HepG2 (cell line): ENCODE measurements around the gene MSI2. TPM values are rescaled to one million over a fixed set of nuclear protein-coding genes. Genes with fewer than 3 reads are reported as not detected.
A peak's percentile ranks its signal among the peaks of the same experiment; 100 is the strongest.

Experiments used
- CEBPG ChIP-seq: IDR thresholded peaks from 2 replicates; pipeline ENCODE4 v1.6.1; 2016
- DMAP1 ChIP-seq: IDR thresholded peaks from 2 replicates; pipeline ENCODE4 v1.6.1; 2016
- ETV5 ChIP-seq: IDR thresholded peaks from 2 replicates; pipeline ENCODE4 v1.6.1; 2018; ENCODE audit warnings: missing biosample characterization, missing genetic modification reagents, inconsistent platforms, borderline replicate concordance
- HBP1 ChIP-seq: IDR thresholded peaks from 2 replicates; pipeline ENCODE4 v1.6.1; 2016; ENCODE audit warnings: low read depth, control low read depth
- HDAC2 ChIP-seq: sonication (generic); formaldehyde crosslinking; IDR thresholded peaks from 2 replicates; pipeline ENCODE4 v1.4.0; 2020; ENCODE audit warnings: missing genetic modification reagents
- HOXA7 ChIP-seq: sonication (generic); formaldehyde crosslinking; IDR thresholded peaks from 2 replicates; pipeline ENCODE4 v1.8.1; 2022; ENCODE audit warnings: mild to moderate bottlenecking, missing genetic modification reagents, moderate library complexity
- MED13 ChIP-seq: sonication (generic); formaldehyde crosslinking; IDR thresholded peaks from 2 replicates; pipeline ENCODE4 v1.5.0; 2020; ENCODE audit warnings: missing genetic modification reagents
- MEIS2 ChIP-seq: sonication (generic); formaldehyde crosslinking; IDR thresholded peaks from 2 replicates; pipeline ENCODE4 v1.9.0; 2021; ENCODE audit warnings: mild to moderate bottlenecking, missing genetic modification reagents
- MIER3 ChIP-seq: IDR thresholded peaks from 2 replicates; pipeline ENCODE4 v1.6.1; 2016; ENCODE audit warnings: missing compliant biosample characterization, borderline replicate concordance
- MXD1 ChIP-seq: sonication (generic); formaldehyde crosslinking; IDR thresholded peaks from 2 replicates; pipeline ENCODE4 v1.4.0; 2020; ENCODE audit warnings: mild to moderate bottlenecking, missing genetic modification reagents
- NCOA1 ChIP-seq: sonication (generic); formaldehyde crosslinking; IDR thresholded peaks from 2 replicates; pipeline ENCODE4 v1.9.0; 2021; ENCODE audit warnings: missing genetic modification reagents
- PRDM15 ChIP-seq: sonication (generic); formaldehyde crosslinking; IDR thresholded peaks from 2 replicates; pipeline ENCODE4 v1.4.0; 2020; ENCODE audit warnings: missing genetic modification reagents
- RFXANK ChIP-seq: IDR thresholded peaks from 2 replicates; pipeline ENCODE4 v1.6.1; 2016
- SALL1 ChIP-seq: sonication (generic); formaldehyde crosslinking; IDR thresholded peaks from 2 replicates; pipeline ENCODE4 v1.8.0; 2022; ENCODE audit warnings: mild to moderate bottlenecking, missing genetic modification reagents
- THAP7 ChIP-seq: sonication (generic); formaldehyde crosslinking; IDR thresholded peaks from 2 replicates; pipeline ENCODE4 v1.8.1; 2023; ENCODE audit warnings: mild to moderate bottlenecking, missing genetic modification reagents
- ZKSCAN8 ChIP-seq: IDR thresholded peaks from 2 replicates; pipeline ENCODE4 v1.6.1; 2016; ENCODE audit warnings: borderline replicate concordance, missing genetic modification reagents, missing compliant biosample characterization
- ZNF264 ChIP-seq: sonication (generic); formaldehyde crosslinking; IDR thresholded peaks from 2 replicates; pipeline ENCODE4 v1.4.0; 2020; ENCODE audit warnings: missing genetic modification reagents
- ZNF30 ChIP-seq: sonication (generic); formaldehyde crosslinking; IDR thresholded peaks from 2 replicates; pipeline ENCODE4 v1.5.0; 2020; ENCODE audit warnings: mild to moderate bottlenecking, missing genetic modification reagents
- ZNF543 ChIP-seq: sonication (generic); formaldehyde crosslinking; IDR thresholded peaks from 2 replicates; pipeline ENCODE4 v1.4.0; 2020; ENCODE audit warnings: mild to moderate bottlenecking, missing genetic modification reagents
- ZNF644 ChIP-seq: IDR thresholded peaks from 2 replicates; pipeline ENCODE4 v1.6.1; 2016; ENCODE audit warnings: low read depth
- ZNF713 ChIP-seq: sonication (generic); formaldehyde crosslinking; IDR thresholded peaks from 2 replicates; pipeline ENCODE4 v1.4.0; 2020; ENCODE audit warnings: mild to moderate bottlenecking, missing genetic modification reagents
- ZNF737 ChIP-seq: sonication (generic); formaldehyde crosslinking; IDR thresholded peaks from 2 replicates; pipeline ENCODE4 v1.5.0; 2020; ENCODE audit warnings: missing genetic modification reagents, mild to moderate bottlenecking, borderline replicate concordance
- ZNF761 ChIP-seq: sonication (generic); formaldehyde crosslinking; conservative IDR thresholded peaks from 2 replicates; pipeline ENCODE4 v1.4.0; 2020; ENCODE audit warnings: mild to moderate bottlenecking, missing genetic modification reagents
- ZNF788 ChIP-seq: sonication (generic); formaldehyde crosslinking; IDR thresholded peaks from 2 replicates; pipeline ENCODE4 v1.5.0; 2020; ENCODE audit warnings: mild to moderate bottlenecking, missing genetic modification reagents, borderline replicate concordance
- polyA plus RNA-seq, 8 experiments: library from polyadenylated mRNA; depleted of rRNA in 3 of 8; stranded (reverse) in 7 of 8; unstranded in 1 of 8; fragments of >200 nt; fragmentation: Illumina TruSeq in 4 of 8; extraction: Trizol in 4 of 8; gene quantifications; 2 replicates each; pipeline versions ENCODE4 v1.2.1 to v1.2.3, GENCODE V29; 2011 to 2016; ENCODE audit warnings: low read depth in 4 of 8, missing spikeins in 1 of 8, mixed read lengths in 1 of 8; ENCODE audit not compliant: insufficient read depth in 1 of 8
- total RNA-seq, 5 experiments: library from RNA; depleted of rRNA; stranded (reverse); fragments of >200 nt; fragmentation: Illumina TruSeq; extraction: Trizol; gene quantifications; 2 replicates each; pipeline ENCODE4 v1.2.3, GENCODE V29; 2016; ENCODE audit warnings: low read depth in 1 of 5

Gene MSI2
- total and polyA plus RNA-seq, 2 of the 13 experiments (the other 11 are each of a cell fraction or from before 2014, with no cell fraction given), result 77.5 to 78.4 TPM

GRCh38 chr17:57609125-57609877 is 353.0 kb downstream of the MSI2 start (continued):
- TF ChIP-seq ZNF761 (CRISPR knock-in tag), result peak; percentile 62; the same call in 1 of the 2 replicates
- peak; percentile 46; the same call in 1 of the 2 replicates for TF ChIP-seq DMAP1
- TF ChIP-seq CEBPG, result peak; percentile 58
- peak; percentile 86 for TF ChIP-seq HDAC2 (CRISPR knock-in tag)
- TF ChIP-seq ZNF644 (CRISPR knock-in tag), result peak; percentile 43; the same call in 1 of the 2 replicates
- TF ChIP-seq ZNF788 (CRISPR knock-in tag), result peak; percentile 81; the same call in 1 of the 2 replicates
- TF ChIP-seq THAP7 (CRISPR knock-in tag), result peak; percentile 84; the same call in 1 of the 2 replicates
- TF ChIP-seq ZNF30, result peak; percentile 74; the same call in 1 of the 2 replicates
- TF ChIP-seq PRDM15 (CRISPR knock-in tag), result peak; percentile 19; the same call in 1 of the 2 replicates
- 0 out of 2 replicates have a peak, but pooled peaks have one; percentile 44 for TF ChIP-seq ZNF264
- no peak for TF ChIP-seq MEIS2 (CRISPR knock-in tag)
- TF ChIP-seq ZNF713 (CRISPR knock-in tag), result peak; percentile 63; the same call in 1 of the 2 replicates
- TF ChIP-seq MIER3 (CRISPR knock-in tag), result peak; percentile 54; the same call in 1 of the 2 replicates
- TF ChIP-seq ETV5 (CRISPR knock-in tag), result peak; percentile 29; the same call in 1 of the 2 replicates
- TF ChIP-seq MED13, result no peak
- TF ChIP-seq ZKSCAN8 (CRISPR knock-in tag), result peak; percentile 88; the same call in 1 of the 2 replicates
- no peak for TF ChIP-seq HOXA7 (CRISPR knock-in tag)
- TF ChIP-seq MXD1 (CRISPR knock-in tag), result 0 out of 2 replicates have a peak, but pooled peaks have one; percentile 30
- TF ChIP-seq ZNF737 (CRISPR knock-in tag), result no peak
- TF ChIP-seq ZNF543, result peak; percentile 79; the same call in 1 of the 2 replicates
- TF ChIP-seq HBP1 (CRISPR knock-in tag), result no peak
- TF ChIP-seq SALL1 (CRISPR knock-in tag), result peak; percentile 80
- peak; percentile 81; the same call in 1 of the 2 replicates for TF ChIP-seq RFXANK (CRISPR knock-in tag)
- peak; percentile 82; the same call in 1 of the 2 replicates for TF ChIP-seq NCOA1
